ENCODE results near the gene FADD. TPM values are rescaled to one million over a fixed set of nuclear protein-coding genes. Genes with fewer than 3 reads are reported as not detected.

FADD gene
- polyA plus RNA-seq, 4 donors = 10.8 to 20.0 (median 13.3) TPM

DNA sequence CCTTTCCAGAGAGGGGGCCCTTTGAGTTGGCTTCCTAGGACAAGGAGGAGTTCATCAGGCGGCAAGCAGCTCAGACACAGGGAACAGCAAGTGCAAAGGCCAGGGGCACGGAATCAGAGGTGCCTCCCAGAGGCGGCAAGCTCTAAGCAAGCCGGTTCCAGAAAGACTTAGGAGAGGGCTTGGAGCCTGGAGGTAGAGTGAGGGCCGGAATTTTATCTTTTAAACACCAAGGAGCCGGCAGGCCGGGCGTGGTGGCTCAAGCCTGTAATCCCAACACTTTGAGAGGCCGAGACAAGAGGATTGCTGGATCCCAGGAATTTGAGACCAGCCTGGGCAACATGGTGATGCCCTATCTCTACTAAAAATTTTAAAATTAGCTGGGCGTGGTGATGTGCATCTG is 26.6 kb downstream of the FADD start:
- DNase-seq (ENCODE audit: low read depth in 4 of 4, low spot score in 3 of 4) = no peak

DNA sequence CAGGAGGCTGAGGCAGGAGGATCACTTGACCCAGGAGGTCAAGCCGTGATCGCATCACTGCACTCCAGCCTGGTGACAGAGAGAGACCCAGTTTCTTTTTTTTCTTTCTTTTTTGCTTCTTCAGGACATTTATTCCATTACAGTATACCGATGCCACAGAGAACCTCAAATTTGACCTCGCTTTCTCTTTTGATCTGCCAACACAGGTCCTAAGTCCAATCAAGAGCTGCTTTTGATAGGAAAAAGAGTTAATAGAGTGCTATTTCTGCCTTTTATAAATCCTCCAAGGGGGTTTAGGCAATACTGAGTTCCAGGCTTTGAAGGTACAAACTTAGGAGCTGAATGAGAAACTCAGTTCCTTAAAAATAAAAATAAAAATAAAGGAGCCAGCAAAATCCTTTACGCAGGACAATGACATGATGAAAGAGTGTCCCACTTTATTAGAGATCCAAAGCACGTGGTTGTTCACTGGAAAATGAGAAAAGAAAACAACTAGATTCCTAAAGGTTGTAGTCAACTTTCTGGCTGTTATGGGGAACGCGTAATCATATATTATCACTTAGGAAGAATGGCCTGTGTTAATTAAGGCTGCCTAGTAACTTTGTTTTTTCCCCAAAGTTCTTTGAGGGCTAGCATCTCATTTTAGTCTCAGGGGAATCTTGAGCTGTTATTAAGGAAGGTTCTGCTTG is 27.2 kb downstream of the FADD start:
- DNase-seq (ENCODE audit: low read depth in 4 of 4, low spot score in 3 of 4) = no peak

DNA sequence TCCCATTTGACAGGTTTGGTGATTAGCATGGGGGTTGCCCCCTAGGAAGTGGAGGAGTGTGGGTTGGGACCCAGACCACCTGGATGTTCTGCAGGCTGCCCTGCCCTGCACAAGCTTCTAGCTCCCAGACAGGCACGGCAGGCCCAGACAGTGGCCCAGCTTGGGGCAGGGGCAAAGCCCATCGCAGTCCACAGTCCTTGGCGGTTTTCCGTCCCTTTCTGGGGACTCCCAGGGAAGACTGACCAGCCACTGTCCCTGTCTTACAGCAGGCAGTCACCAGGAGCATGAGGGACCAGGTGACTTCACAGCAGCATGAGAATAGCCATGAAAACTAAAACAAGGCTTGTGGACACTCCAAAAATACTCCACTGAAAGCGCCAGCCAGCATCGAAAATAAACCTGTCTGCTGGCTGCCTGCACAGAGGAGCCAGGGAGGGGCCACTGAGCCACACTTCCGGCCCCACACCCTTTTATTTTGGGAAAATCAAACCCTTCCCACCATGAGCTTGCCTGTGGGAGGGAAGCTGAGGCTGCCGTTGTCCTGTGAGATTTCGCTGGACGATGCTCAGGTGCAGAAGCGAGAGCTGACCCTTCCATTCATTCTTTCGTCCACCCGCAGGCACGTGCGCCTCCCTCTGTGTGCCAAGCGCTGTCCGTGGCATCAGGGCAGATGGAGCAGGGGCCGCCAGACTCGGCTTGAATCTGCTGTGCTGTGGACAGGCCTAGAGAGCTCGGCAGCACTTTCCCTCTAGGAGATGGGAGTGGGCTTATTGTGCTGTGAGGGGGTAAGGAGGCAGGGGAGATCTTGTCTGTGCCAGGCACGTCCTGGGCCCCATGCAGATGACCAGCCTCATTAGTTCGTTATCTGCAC is 28.0 kb downstream of the FADD start:
- no peak for DNase-seq (ENCODE audit: low read depth in 4 of 4, low spot score in 3 of 4)

DNA sequence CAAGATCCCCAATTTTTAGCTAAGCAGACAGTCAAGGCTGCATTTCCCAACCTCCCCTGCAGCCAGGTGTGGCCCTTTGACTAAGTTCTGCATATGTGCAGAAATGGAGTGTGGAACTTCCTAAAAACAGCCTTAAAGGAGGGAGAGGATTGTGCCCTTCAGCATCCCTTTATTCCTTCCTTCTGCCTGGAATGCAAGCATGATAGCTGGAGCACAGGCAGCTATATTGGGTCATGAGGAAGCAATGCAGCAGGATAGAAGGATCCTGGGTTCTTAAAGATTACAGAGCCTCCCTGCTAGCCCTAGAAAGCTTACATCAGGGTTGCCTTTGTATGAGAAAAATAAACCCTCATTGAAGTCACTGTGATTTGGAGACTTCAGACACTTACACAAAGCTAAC is 29.9 kb downstream of the FADD start:
- DNase-seq (ENCODE audit: low read depth in 4 of 4, low spot score in 3 of 4) = no peak

DNA sequence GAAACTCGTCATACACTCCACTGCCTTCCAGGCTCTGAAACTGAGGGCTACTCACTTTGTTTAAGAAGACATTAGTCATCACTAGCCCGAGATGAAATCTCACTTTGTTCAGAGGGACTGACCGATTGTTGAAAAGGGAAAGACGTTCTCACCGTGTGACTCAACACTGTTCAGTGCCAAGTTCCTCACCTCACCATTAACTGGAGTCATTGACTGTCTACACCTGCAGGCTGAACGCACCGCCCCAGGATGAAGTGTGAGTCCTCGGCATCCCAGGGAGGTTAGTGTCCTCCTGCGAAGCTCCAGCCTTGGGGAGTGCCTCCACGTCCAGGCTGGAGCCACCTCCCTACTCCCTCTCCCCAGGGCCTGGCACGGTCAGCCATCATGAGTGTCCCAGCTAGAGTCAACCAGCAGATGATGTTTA is 30.4 kb downstream of the FADD start:
- DNase-seq (ENCODE audit: low read depth in 4 of 4, low spot score in 3 of 4) = no peak

DNA sequence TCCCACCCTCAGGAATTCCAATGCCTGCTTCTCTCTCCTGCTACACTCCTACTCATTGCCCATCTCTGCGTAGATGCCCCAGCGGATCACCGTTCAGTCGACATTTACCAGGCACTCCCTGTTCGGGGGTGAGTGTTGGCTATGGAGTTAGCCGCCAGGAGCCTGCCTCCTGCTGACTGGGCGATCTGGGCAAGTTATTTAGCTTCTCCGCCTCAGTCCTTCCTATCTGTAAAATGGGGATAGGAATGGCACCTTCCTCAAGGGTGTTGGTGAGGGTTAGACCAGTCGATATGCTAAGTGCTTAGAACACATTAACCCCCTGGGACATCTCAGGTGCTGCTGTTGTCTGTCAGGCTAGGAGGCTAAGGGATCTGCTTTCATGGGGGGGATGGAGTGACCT is 30.9 kb downstream of the FADD start:
- DNase-seq (ENCODE audit: low read depth in 4 of 4, low spot score in 3 of 4) = no peak

DNA sequence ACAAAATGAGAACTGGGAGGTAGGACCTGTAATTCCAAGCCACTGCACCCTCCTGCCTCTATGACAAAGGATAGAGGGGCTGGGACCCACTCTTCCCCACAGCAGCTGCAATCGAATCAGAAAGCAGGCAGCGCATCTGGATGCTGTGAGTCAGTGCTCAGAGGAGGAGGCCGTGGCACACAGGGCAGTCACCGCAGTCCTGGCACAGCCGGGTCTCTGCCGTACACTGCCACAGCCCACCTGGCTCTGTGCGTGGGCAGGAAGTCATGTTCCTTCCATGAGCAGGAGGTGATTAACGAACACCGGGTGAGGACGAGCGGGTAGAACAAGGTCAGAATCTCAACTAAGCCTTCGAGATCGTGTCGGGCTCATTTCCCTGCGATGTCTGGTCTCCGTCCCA is 37.2 kb downstream of the FADD start:
- DNase-seq (ENCODE audit: low read depth in 4 of 4, low spot score in 3 of 4) = no peak

DNA sequence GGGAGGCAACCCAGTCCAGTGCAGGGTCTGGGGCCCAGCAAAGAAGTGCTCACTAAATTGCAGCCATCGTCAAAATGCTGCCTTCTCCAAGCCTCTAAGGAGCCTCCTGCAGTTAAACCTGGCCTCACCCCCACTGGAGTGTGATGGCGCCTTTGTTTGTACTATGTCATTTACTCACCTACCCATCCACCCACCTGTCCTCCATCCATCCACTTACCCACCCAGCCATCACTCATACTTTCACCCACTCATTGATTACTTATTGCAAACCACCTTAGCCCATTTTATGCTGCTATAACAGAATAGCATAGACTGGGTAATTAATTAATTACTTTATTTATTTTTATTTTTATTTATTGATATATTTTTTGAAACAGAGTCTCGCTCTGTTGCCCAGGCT is 38.6 kb downstream of the FADD start:
- no peak for DNase-seq (ENCODE audit: low read depth in 4 of 4, low spot score in 3 of 4)

DNA sequence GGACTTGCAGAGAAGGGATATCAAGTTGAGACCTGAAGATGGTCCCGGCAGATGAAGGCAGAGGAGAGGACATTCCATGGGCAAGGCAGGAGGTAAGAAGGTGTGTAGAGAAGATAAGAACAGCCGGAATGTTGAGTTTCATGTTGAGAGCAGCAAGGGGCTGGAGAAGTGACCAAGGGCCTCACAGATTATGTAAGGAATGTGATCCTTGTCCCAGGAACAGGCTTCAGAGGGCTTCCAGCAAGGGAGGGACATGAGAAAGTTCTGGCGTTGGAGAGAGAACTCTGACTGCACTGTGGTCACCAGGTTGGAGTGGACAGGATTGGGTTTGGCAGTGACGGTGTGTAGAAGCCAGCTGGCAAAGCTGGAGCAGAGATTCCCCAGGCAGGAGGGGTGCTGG is 39.8 kb downstream of the FADD start:
- no peak for DNase-seq (ENCODE audit: low read depth in 4 of 4, low spot score in 3 of 4)

DNA sequence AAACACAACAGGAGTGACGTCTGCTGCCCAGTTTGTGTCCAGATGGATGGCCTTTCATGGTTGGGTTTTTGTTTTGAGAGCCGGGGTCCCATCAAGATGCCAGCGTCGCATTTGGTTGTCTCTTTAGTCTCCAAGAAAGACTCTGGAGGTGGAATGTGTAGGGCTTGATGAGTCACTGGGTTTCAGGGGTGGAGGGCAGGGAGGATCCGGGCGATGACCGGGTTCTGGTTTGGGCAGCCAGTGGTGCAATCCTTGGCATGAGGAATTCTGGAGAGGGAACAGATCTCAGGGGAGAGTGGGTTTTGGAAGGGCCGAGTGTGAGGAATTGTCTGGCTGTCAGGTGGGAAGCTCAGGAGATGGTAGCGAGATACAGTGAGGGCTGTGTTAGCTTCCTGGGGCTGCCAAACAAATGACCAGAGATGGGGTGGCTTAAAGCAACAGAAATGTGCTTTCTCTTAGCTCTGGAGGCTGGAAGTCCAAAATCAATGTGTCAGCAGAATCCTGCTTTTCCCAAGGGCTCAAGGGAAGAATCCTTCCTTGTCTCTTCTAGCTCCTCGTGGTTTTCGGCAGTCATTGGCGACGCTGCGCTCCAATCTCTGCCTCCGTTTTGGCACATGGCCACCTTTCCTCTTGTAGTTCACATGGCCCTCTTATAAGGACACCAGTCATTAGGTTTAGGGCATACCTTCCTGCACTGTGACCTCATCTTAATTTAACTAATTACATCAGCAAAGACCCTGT is 41.0 kb downstream of the FADD start:
- DNase-seq (ENCODE audit: low read depth in 4 of 4, low spot score in 3 of 4) = no peak

DNA sequence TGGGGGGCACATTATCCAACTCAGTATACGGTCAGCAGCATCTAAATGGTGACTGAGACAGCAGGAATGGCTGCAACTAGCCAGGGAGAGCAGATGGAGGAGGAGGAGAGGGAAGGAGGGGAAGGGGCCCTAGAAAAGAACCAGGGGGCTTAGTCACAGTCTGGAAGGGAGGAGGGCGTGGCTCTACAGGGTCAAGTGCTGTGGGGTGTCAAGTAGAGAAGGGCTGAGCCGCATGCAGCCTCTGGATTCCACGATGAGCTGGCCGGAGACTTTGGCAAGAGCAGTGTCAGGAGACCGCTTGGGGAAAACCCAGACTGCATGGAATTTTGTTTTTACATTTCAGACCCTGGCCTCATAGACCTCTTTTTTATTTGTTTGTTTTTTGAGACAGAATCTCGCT is 41.6 kb downstream of the FADD start:
- no peak for DNase-seq (ENCODE audit: low read depth in 4 of 4, low spot score in 3 of 4)

DNA sequence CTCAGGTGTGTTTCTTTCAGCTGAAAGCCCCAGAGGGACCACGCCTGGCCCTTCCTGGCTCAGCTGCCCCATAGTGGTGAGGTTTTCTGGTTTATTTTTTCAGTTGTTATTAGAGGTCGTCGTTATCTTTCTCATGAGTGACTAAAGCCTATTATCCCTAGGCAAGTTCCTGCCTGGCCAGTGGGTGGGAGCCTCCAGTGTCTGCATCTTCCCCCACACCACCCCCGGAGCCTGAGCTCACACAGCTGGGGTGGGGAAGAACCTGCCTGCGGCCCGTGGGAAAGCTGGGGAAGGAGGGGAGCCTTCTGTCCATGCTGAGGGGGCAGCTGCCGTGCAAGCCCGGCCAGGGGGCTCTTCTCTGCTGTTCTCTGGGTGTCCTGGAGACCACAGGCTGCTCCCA is 43.1 kb downstream of the FADD start:
- no peak for DNase-seq (ENCODE audit: low read depth in 4 of 4, low spot score in 3 of 4)

DNA sequence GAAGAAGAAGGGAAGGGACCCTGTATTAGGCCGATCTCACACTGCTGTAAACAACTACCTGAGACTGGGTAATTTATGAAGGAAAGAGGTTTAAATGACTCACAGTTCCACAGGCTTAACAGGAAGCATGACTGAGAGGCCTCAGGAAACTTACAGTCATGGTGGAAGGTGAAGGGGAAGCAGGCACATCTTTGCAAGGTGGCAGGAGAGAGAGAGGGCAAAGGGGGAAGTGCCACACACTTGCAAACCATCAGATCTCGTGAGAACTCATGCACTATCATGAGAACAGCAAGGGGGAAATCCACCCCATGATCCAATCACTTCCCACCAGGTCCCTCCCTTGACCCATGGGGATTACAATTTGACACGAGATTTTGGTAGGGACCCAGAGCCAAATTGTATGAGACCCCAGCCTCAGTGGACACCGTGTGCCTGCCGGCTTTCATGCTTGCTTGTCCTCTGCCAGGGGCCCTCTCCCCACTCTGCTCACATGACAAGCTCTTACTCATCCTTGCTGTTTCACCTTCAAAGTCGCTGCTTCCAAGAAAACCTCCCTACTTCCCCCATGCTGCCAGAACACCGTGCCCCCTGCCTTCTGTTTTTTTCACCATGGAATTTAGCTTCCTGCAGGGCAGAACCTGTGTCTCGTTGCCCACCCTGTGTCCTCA is 44.1 kb downstream of the FADD start:
- no peak for DNase-seq (ENCODE audit: low read depth in 4 of 4, low spot score in 3 of 4)

DNA sequence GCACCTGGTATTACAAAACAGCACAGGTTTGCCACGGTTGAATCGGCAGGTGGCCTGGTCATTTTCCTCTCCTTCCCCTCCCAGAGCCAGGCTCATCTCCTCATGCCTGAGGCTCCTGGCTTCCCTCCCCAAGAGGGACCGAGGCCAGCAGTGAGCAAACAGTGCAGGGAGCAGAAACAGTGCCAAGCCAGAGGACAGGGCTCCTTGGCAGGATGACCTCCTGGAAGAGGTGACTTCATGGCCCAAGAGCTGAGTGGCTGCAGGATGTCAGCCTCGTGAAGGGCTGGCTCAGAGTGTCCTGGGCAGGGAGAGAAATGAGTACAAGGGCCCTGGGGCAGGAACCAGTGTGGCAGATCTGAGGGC is 44.6 kb downstream of the FADD start:
- no peak for DNase-seq (ENCODE audit: low read depth in 4 of 4, low spot score in 3 of 4)

DNA sequence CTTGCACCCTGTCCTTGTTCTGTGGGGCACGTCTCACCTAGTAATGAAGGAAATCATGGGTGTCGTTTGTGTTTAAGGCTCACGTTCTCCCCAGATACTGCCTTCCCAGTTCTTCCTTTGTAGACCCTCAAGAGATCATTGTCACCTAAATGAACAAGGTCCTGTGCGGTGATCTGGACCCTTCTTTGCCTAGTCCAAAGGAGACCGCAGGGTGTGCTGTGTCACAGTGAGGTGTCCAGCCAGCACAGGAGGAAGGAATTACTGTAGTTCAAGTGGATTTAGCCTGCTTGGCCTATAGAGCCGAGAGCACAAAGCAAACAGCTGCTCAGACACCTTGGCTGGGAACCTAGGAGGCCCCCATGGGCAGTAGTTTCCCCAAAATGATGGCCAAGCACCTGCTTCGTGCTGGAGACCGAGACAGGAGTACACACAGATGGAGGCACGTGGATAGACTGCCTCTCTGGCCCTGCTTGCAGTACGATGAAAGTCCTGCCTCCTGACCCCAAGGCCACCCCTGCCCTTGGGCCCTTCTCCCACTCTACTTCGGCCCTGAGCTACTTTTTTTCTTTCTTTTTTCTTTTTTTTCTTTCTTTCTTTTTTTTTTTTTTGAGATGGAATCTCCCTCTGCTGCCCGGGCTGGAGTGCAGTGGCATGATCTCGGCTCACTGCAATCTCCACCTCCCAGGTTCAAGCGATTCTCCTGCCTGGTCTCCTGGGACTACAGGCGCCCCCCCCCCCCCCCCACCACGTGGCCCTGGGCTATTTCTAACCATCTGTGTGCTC is 48.0 kb downstream of the FADD start:
- no peak for DNase-seq (ENCODE audit: low read depth in 4 of 4, low spot score in 3 of 4)

DNA sequence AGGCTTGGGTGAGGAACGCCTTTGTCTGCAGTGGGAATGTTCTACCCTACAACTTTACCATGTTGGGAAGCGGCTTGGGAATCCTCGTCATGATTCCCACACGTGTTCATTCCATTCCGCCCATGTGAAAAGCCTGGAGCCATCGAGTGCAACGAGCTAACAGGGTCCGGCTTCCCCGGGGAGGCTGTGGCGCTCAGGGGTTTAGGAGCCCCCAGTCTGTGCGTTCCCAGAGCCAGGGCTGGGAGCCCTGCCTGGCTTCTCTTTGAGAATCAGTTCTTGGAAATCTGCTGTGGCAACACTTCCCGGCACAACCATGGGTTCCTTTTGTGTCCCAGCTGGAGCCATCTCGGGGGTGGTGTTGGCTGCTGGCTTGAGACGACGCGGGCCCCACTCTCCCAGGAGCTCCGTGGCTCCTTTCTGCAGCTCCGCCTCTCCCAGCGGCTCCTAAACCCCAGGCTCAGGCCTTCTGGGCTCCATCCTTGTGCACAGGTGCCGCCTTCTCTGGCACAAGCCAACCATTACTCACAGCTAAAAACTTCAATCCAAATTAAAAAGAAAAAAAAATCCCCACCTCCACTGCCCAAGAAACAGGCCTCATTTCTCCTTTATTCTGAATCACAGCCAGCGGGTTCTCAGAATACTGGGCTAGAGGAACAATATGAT is 48.7 kb downstream of the FADD start:
- DNase-seq (ENCODE audit: low read depth in 4 of 4, low spot score in 3 of 4) = no peak

DNA sequence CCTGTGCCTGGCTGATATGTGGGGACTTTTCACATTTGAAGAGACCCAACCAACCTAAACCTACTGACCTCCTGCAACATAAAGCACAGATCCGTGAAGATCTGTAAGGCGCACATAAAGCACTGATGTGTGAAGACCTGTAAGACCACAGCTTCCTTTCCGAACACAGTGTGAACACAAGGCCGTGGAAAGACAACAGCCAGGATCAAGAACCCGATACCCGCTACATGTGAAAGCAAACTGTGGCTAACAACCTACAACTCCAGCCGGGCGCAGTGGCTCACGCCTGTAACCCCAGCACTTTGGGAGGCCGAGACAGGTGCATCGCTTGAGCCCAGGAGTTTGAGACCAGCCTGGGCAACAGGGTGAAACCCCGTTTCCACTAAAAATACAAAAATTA is 49.7 kb downstream of the FADD start:
- no peak for DNase-seq (ENCODE audit: low read depth in 4 of 4, low spot score in 3 of 4)

DNA sequence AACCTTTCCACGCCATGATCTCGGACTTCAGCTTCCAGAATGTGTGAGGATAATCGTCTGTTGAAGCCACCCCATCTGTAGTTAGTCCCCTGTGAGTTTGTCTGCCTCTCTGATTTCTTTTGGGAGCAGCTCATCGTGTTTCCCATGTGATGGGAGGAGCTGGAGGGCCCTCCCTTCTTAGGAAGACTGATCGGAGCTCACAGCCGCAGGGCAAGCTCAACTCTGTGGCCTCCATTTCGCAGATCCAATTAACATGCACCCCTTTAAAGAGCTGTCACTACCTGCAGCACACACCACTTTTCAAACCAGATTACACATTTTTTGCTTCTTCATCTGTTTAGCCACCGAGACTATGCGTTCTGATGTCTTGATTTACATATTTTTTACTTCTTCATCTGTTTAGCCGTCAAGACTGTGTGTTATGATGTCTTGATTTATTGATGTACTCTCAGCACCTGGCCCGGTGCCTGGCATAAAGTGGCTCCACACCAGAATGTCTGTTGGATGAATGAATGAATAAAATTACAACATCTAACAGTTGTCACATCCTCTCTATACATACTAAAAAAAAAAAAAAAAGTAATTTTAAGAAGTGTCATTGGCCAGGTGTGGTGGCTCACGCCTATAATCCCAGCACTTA is 52.5 kb downstream of the FADD start:
- DNase-seq (ENCODE audit: low read depth in 4 of 4, low spot score in 3 of 4) = no peak

All from left renal pelvis (tissue), 4 donors.